GM10248 (cell line): Measurements from ENCODE around the gene ETF1.

ENCODE experiments used
- CTCF ChIA-PET: fragments of 300-600 bp; sonication (Branson Sonifier 250); formaldehyde crosslinking; extraction: SDS; loops from one replicate; lab custom pipeline; 2021; ENCODE audit warnings: antibody characterized with exemption; lab: Yijun Ruan, JAX
- POLR2A ChIA-PET: fragments of 350-650 bp; sonication (Branson Sonifier 250); formaldehyde crosslinking; extraction: SDS; loops from one replicate; lab custom pipeline; 2020; ENCODE audit warnings: antibody characterized with exemption; lab: Yijun Ruan, JAX
- DNase-seq: peaks from one replicate; pipeline ENCODE4 v3.0.0; 2012; ENCODE audit errors: extremely low spot score
- CTCF ChIP-seq: IDR thresholded peaks from 2 replicates; pipeline ENCODE4 v1.5.1; 2012; ENCODE audit warnings: mild to moderate bottlenecking, low read depth; ENCODE audit errors: extremely low read depth, missing control alignments, control extremely low read depth

Gene ETF1

GRCh38 chr5:138503487-138504270 is 39.4 kb downstream of the ETF1 start:
- peak; percentile 70 for DNase-seq
- ChIA-PET CTCF (interaction anchor here (0.6 to 4.9 kb wide), 41 partner anchors 10 to 759 kb away, joined by 3 to 115 read pairs (median 7); partner anchors contain the start of genes EGR1, ETF1, KDM3B and REEP2), POLR2A (interaction anchor here (1.1 to 1.7 kb wide), 3 partner anchors 24 to 40 kb away, joined by 3 to 9 read pairs (median 5); partner anchors contain the start of genes EGR1 and ETF1)
- TF ChIP-seq CTCF: peak; percentile 76

GRCh38 chr5:138502521-138502920 is 40.5 kb downstream of the ETF1 start:
- ChIA-PET CTCF (interaction anchor here (0.8 to 4.9 kb wide), 23 partner anchors 9 to 425 kb away, joined by 3 to 115 read pairs (median 9); partner anchors contain the start of genes EGR1 and ETF1), POLR2A (interaction anchor here (0.8 to 1.7 kb wide), 3 partner anchors 25 to 54 kb away, joined by 3 to 9 read pairs (median 3); partner anchors contain the start of gene EGR1)
- TF ChIP-seq CTCF: no peak
- DNase-seq: no peak

- DNase-seq: no peak
- POLR2A ChIA-PET: interaction anchor here (1.4 kb wide), 1 partner anchor 25 kb away, joined by 3 read pairs; no protein-coding TSS in a partner anchor
- CTCF ChIA-PET: interaction anchor here (0.8 to 4.9 kb wide), 14 partner anchors 8 to 322 kb away, joined by 3 to 115 read pairs (median 10); no protein-coding TSS in a partner anchor
- no peak for TF ChIP-seq CTCF
Measured at GRCh38 chr5:138502121-138502520, 40.9 kb downstream of the ETF1 start.

GRCh38 chr5:138498376-138498775 is 44.7 kb downstream of the ETF1 start:
- POLR2A ChIA-PET: interaction anchor here (0.5 to 1.4 kb wide), 2 partner anchors 33 to 277 kb away, joined by 4 to 5 read pairs; partner anchors contain the start of gene EGR1
- no peak for DNase-seq
- CTCF ChIA-PET: interaction anchor here (0.9 to 2.6 kb wide), 5 partner anchors 18 to 49 kb away, joined by 3 to 11 read pairs (median 3); partner anchors contain the start of gene EGR1
- no peak for TF ChIP-seq CTCF

GRCh38 chr5:138495351-138495750 is 47.7 kb downstream of the ETF1 start:
- POLR2A ChIA-PET: no interaction called here
- CTCF ChIA-PET: interaction anchor here (0.8 to 3.7 kb wide), 3 partner anchors 8 to 41 kb away, joined by 3 to 25 read pairs (median 3); no protein-coding TSS in a partner anchor
- no peak for DNase-seq
- no peak for TF ChIP-seq CTCF

GRCh38 chr5:138492560-138493045 is 50.4 kb downstream of the ETF1 start:
- ChIA-PET POLR2A (interaction anchor here (0.7 kb wide), 1 partner anchor 784 kb away, joined by 10 read pairs; no protein-coding TSS in a partner anchor), CTCF (interaction anchor here (0.7 to 3.7 kb wide), 5 partner anchors 11 to 44 kb away, joined by 3 to 25 read pairs (median 5); partner anchors contain the start of gene EGR1)

More at GRCh38 chr5:138492560-138493045, 50.4 kb downstream of the ETF1 start:
- DNase-seq: no peak
- TF ChIP-seq CTCF: no peak
